COLO829 (cell line): ENCODE results near the gene SMARCA4.
"Not testable (repeated sequence)": the region's sequence is repeated elsewhere in the genome, so short reads cannot be mapped to it uniquely, and the experiment has no call there.

Source experiments
- DNase-seq: peaks from one replicate; pipeline ENCODE4 v3.0.0; 2012; ENCODE audit warnings: low spot score

The SMARCA4 gene

GRCh38 chr19:11101057-11101456 is 140.2 kb downstream of the SMARCA4 start:
- no peak for DNase-seq

- DNase-seq: no peak
These were observed 142.1 kb downstream of the SMARCA4 start for GRCh38 chr19:11102944-11103343.

DNA sequence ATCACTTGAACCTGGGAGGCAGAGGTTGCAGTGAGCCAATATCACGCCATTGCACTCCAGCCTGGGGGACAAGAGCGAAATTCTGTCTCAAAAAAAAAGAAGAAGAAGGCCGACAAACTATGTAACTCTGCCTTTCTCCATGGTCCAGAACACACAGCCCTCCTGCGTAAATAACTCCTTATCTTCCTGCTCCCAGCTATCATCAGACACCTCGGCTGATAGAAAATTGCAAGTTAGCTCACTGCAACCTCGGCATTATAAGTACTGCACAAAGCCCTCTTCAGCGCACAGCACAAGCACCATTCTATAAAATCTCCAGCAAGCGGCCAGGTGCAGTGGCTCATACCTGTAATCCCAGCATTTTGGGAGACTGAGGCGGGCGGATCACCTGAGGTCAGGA is 142.8 kb downstream of the SMARCA4 start:
- DNase-seq: not testable (repeated sequence)

DNA sequence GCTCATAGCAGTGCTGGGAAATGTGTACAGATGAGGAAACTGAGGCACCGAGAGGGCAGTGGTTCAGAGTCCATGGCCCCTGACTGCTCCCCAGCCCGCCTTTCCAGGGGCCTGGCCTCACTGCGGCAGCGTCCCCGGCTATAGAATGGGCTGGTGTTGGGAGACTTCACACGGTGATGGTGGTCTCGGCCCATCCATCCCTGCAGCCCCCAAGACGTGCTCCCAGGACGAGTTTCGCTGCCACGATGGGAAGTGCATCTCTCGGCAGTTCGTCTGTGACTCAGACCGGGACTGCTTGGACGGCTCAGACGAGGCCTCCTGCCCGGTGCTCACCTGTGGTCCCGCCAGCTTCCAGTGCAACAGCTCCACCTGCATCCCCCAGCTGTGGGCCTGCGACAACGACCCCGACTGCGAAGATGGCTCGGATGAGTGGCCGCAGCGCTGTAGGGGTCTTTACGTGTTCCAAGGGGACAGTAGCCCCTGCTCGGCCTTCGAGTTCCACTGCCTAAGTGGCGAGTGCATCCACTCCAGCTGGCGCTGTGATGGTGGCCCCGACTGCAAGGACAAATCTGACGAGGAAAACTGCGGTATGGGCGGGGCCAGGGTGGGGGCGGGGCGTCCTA is 144.3 kb downstream of the SMARCA4 start:
- DNase-seq: no peak

DNA sequence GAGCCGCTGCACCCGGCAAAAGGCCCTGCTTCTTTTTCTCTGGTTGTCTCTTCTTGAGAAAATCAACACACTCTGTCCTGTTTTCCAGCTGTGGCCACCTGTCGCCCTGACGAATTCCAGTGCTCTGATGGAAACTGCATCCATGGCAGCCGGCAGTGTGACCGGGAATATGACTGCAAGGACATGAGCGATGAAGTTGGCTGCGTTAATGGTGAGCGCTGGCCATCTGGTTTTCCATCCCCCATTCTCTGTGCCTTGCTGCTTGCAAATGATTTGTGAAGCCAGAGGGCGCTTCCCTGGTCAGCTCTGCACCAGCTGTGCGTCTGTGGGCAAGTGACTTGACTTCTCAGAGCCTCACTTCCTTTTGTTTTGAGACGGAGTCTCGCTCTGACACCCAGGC is 145.6 kb downstream of the SMARCA4 start:
- DNase-seq: no peak

DNA sequence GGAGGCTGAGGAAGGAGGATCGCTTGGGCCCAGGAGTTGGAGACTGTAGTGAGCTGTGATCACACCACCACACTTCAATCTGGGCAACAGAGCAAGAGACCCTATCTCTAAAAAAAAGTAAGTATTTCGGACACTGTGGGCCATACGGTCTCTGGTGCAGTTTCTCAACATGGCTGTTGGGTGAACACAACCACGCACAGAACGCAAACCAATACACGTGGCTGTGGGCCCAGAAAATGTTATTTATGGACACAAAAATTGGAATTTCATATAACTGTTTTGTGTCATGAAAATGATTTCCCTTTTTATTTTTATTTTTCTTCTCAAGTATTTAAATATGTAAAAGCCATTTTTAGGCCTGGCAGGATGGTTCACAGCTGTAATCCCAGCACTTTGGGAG is 147.9 kb downstream of the SMARCA4 start:
- no peak for DNase-seq

- no peak for DNase-seq
These were observed 150.4 kb downstream of the SMARCA4 start for GRCh38 chr19:11111117-11111770.

DNA sequence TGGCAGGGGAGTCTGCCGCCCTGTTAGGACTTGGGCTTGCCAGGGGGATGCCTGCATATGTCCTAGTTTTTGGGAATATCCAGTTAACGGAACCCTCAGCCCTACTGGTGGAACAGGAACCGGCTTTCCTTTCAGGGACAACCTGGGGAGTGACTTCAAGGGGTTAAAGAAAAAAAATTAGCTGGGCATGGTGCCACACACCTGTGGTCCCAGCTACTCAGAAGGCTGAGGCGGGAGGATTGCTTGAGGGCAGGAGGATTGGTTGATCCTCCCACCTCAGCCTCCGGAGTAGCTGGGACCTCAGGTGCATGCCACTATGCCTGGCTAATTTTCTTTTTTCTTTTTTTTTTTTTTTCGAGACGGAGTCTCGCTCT is 150.9 kb downstream of the SMARCA4 start:
- no peak for DNase-seq
